HG02571 (cell line): ENCODE measurements around the gene BTBD9.

Experiments
- ATAC-seq: cut with Tn5 transposase; IDR thresholded peaks from one replicate; pipeline ENCODE4 v1.9.1; 2021; ENCODE audit warnings: mild to moderate bottlenecking, moderate library complexity; ENCODE audit not compliant: unreplicated experiment

The BTBD9 gene

GRCh38 chr6:38215225-38215624 lies 424.5 kb downstream of the BTBD9 start:
- no peak for ATAC-seq

DNA sequence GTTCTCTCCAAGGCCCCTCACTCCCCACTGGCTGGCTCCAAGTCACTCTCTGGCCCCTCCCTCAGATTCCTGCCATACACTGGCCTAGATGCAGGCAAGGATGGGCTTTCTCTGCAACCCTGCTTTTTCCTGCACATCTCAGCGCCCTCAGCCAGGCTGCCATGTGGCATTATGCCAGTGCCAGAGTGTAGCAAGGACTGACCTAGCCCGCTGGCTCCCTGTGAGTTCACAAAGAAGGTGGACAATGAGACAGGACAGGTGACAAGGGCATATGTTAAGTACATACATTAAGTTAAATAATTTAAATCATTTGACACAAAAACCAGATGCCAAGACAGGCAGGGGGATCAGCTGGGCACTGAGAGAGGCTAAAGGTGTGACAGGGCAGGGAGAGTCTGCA lies 425.6 kb downstream of the BTBD9 start:
- no peak for ATAC-seq

GRCh38 chr6:38213251-38213658 lies 426.5 kb downstream of the BTBD9 start:
- no peak for ATAC-seq

GRCh38 chr6:38212579-38212978 lies 427.1 kb downstream of the BTBD9 start:
- no peak for ATAC-seq

GRCh38 chr6:38212116-38212515 lies 427.6 kb downstream of the BTBD9 start:
- no peak for ATAC-seq

DNA sequence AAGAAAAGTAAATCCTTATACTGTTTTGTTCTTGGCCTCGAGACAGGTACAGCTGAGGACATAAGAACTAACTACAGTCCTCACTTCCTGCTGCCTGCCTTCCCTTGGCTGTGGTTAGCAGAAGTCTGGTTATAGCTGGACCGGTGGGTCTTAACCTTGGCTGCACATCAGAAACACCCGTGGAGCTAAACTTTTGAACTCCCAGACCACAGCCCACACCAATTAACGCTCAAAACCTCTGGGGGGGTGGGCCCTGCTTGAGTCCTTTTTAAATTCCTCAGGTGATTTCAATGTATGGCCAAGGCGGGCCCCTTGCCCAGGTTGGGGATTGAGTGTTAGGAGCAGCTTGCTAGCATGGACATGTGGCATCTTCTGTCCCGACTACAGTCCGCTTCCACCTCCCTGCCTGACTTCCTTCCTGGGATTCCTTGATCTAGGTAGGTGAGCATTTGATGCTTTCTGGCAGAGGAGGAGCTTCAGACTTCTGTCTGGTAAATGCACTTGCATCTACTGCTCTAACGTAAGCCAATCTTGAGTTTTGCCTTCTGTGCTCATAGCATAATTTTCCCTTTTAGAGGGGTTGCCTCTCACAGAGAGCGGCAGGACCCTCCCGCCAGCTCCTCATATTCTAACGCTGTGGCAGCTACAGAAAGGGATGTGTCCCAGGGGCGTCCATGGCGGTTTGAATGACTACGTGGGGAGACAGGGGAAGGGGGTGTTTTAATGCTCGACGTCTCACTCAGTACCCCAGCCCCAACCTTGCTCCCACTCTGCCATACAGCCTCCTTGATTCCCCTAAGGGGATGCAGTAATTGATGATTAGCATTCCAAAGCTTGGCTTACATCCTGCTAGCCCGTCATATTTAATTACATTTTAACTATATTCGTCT lies 430.1 kb downstream of the BTBD9 start:
- ATAC-seq, result no peak

- no peak for ATAC-seq
Observed at GRCh38 chr6:38208028-38208427, 431.7 kb downstream of the BTBD9 start.

GRCh38 chr6:38207375-38207774 lies 432.4 kb downstream of the BTBD9 start:
- no peak for ATAC-seq

- ATAC-seq, result no peak
Observed at GRCh38 chr6:38198219-38198618, 441.5 kb downstream of the BTBD9 start.

- ATAC-seq, result no peak
Observed at GRCh38 chr6:38195113-38195635, 444.6 kb downstream of the BTBD9 start.

DNA sequence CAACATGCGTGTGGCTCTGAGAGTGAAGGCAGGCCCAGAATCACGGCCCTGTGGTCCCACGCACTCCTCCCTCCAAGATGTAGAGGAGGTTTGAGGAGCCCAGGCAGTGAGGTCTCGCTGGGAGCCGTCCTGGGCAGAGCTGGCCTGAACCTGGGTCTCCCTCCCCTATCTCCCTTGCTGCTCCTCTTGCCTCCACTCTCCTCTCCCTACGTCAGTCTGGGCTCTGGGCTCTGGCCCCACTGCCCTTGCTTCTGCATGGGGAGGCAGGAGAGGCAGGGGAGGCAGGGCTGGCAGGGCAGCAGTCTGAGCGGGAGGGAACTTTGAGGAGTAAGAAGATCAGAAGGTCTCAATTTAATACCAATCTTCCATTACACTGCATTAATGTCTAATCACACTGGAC lies 445.1 kb downstream of the BTBD9 start:
- ATAC-seq, result no peak

- ATAC-seq, result no peak
Observed at GRCh38 chr6:38194282-38194572, 445.5 kb downstream of the BTBD9 start.

DNA sequence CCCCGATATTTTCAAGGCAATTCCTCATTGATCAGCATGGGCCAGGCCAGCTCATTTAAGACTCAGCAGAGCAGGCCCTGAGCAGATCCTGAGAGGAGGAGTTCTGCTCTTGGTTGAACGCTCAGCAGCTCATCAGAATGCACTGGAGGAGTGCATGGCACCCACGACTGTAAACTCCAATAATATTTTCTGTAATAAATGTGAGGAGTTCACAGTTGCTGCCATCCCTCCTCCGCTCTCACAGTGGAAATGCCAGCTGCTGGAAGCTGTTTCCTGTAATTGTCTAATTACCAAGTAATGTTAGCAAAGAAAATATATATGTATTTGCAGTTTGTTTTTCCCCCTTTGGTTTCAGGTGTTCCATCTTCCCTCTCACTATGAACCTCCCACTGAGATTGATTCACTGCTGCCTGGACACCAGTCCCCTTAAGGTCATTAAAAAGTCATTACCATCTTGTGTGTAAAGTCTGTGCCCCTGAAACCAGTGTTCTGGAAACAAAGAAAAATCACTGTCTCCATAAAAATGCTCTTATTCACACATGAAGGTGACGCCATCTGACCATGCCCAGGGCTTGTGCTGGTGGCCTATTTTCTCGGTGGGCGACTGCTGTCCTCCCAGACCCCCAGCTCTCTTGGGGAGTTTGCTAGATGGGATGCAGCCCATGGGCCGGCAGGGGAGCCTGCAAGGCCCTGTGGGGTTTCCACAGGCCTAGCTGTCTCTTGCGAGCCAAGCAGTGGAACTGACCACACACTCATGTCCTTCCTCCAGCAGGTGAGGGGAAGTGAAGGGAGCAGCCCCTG lies 446.0 kb downstream of the BTBD9 start:
- no peak for ATAC-seq

GRCh38 chr6:38193051-38193450 lies 446.7 kb downstream of the BTBD9 start:
- ATAC-seq, result no peak

DNA sequence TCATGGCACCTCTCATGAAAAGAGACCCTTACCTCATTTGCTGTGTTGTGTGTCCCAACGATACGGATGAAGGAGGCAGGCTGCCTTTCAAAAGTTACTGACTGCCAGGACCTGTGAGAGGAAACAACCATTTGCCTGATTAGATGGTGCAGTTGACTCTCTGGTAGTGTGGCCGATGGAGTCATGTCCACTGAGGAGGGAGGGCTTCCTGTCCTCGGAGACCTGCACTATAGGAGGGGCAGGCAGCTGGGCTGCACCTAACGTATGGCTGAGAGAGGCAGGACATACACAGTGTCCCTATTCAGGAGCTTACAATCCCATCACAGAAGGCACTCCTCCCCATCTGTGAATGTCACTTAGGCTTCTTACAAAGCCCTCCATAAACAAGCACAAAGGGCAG lies 447.2 kb downstream of the BTBD9 start:
- ATAC-seq, result no peak

GRCh38 chr6:38192011-38192410 lies 447.7 kb downstream of the BTBD9 start:
- ATAC-seq, result no peak

DNA sequence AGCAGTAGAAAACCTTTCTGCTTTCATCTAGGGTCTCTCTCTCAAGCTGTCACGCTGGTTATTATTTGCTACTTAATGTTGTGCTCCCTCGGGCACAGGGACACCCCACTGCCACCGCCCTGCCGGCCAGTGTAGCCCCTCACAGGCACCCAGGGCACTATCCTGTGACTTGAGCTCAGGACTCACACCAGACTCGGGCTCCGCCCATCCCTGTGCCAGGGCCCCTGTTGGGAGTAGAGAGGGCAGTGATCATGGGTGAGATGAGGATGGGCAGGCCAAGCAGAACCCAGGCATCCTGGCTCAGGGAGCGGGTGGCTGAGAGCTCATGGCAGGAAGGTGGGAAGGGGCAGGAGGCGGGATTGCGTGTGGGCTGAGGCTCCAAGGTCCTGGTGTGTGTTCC lies 448.3 kb downstream of the BTBD9 start:
- no peak for ATAC-seq

DNA sequence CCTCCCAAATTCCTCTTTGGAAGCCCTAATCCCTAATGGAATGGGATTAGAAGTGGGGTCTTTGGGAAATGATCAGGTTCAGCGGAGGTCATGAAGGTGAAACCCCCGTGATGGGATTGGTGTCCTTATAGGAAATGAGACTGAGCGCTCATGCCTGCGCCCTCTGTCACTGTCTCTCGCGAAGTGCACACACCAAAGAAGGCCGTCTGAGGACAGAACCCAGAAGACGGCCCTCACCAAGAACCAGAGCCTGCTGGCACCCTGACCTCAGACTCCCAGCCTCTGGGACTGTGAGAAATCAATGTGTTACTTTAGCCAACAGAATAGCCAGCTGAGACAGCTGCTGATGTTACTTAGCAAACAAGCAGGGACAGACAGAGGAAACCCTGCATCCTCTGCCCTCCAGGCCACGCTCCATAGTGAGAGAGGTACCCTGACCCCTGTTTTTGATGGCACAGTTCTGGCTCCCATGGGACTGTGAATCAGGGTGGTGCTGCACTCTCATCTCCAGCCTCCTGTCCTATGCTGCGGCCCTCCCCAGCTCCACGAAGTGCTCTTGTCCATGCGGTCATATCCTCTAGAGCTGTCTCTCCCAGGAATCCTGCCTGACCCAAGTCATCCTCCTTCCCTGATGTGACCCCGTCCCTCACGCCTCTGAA lies 450.9 kb downstream of the BTBD9 start:
- ATAC-seq, result no peak

DNA sequence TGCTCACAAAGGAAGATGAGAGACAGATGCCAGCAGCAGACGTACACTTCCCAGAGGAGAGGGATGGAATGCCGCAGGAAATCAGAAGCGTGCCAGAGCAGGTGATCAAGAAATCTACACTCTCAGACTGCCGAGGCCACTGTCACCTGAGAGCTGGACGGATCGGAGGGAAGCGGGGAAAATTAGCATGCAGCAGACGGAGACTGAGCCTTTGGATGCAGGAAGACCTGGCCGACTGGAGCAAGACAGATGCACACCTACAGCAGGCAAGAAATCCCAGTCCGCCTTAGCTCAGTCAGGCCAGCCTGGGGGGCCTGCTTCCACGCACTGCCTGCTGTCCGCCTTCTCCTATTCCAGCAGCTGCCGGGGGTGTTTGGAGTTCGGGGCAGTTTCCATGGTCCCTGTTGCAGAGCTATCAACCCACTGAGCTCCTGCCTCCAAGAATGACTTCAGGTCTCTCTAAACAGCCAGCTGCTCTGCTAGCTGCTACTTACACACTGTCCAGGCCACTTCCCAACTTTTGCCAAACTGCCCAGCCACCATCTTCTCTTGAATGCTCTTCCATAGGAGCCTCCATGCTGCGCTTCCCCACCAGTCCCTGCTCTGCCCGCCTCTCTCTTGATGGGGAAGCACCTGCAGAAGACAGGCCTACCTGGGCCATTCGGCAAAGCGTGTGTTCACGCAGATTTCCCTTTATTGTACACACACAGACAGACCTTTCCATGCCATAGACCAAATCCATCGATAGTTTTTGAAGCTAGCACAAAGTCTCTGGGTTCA lies 451.7 kb downstream of the BTBD9 start:
- ATAC-seq, result no peak

- no peak for ATAC-seq
Observed at GRCh38 chr6:38187325-38187724, 452.4 kb downstream of the BTBD9 start.

- ATAC-seq, result no peak
Observed at GRCh38 chr6:38185752-38186151, 454.0 kb downstream of the BTBD9 start.
